Stimulated activated CD4-positive, alpha-beta T cell treated with anti-CD3 and anti-CD28 coated beads, Interleukin-2, amount 100 ng/mL, for 4 hours (primary cell): ENCODE measurements around the gene ACTG2.
"Not testable (repeated sequence)": the region's sequence is repeated elsewhere in the genome, so short reads cannot be mapped to it uniquely, and the experiment has no call there.

Experiments
- DNase-seq: peaks from one replicate; pipeline ENCODE4 v3.0.0-alpha.2; 2020; ENCODE audit warnings: low read depth

The ACTG2 gene

DNA sequence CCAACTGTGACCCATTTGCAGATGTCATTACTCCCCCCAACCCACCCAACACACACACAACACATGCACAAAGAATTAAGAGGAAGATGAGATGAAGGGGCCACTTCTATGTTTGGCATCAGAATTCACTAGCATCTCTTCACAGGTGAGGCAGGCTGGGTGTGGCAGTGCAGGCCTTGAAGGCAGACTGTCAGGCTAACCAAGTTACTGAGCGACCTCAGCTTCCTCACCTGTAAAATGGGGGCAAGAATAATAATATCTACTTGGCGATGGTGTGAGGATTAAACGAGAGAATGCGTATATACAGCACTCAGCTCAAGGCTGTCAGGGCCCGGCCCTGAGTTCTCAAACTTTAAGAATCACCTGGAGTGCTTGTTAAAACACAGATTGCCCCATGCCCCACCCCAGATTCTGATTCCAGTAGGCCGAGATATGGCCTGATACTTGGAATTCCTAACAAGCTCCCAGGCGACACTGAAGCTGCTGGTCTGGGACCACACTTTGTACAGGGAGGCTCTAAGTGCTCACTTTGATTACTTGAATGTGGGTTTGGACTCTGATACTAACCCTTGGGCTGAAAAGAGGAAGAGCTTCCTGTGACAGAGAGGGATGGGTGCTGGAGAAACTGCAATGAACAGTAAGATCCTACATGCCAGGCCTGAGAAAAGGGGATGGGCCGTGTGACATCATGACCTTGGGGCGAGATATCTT is 1.1 kb downstream of the ACTG2 start:
- DNase-seq, result no peak

DNA sequence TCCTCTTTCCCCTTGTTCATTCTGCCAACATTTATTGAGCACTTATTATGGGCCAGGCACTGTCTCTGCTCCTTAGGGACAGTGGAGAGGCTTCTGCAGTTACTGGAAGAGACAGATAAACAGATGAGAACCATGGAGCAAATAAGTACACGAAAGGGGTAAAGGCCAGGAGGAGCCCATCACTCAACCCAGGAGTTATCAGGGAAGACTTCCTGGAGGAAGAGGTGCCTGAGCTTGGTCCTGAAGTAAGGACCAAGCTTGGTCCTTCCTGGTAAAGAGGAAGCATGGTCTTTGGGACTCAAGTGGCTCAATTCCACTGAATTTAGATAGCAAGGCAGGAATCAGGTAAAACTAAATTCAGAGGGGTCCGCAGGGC is 1.7 kb downstream of the ACTG2 start:
- DNase-seq, result no peak

DNA sequence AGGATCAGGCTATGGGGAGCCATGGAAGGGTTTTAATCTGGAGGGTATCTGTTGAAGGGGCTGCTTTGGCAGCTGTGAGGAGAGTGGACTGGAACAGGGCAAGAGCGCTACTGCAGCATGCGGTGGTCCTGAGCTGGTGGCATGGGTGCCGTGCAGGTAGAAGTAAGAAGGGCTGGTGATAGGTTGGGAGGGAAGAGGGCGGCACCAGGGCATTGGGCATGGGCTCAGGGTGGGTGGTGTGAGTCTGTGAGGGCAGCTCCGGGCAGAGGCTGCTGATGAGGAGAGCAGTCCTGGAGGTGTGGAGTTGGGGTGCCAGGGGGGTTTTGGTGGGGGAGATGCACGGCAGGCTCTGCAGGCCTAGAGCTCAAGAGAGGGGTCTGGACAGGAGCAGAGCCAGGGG is 2.1 kb downstream of the ACTG2 start:
- no peak for DNase-seq

DNA sequence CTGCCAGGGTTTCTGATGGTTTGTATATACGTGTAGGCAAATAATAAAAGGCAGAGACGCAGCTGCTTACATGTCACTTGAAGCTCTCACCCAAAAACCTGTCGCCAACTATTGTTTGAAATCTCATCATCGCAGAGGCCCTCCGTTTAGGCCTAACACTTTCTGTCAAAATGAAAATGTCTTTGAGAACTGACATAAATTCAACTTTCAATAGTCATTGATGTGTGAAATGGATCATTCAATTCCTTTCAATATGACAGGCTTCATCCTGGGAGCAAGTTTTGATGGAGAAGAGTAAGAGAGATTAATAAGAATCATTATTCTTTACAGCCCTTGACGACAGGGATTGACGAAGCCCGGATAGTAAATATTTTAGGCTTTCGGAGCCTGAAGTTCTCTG is 2.7 kb downstream of the ACTG2 start:
- no peak for DNase-seq

DNA sequence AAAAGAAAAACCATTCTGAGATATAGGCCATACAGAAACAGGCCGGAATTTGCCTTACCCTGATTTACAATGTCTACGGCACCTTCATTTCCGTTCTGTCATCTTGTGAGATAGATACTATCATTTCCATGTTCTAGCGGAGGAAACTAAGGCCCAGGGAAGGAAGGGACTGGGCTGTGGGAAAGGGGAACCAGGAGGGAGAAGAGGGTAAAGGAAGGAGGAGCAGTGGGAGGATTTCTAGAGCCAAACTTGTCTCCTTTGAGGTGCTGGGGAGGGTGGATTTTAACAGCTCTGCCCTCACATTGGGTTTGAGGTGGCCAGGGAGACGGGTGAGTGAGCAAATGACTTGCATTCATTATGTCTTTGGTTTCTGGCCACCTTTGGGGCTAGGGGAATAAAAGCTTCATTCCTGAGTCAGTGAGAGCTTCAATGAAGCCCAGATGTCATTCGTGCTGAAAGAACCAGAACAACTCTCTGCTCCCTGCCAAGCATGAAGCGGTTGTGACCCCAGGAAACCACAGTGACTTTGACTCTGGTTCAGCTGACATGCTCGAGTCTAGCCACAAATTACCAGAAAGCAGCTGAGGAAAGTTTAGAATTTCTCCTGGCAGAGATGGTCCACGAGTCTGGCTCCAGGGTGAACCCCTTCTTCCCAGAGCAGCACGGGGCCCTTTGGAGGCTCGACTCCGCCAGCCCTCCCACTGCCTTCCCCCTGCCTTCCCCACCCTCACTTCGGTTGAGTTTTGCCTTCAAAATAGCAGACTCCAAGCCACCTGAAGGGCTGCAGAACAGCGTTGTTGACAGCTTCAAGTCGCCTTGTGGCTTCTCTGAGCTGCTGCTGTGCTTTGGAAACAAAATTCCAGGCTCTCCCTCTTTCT is 3.8 kb downstream of the ACTG2 start:
- DNase-seq, result no peak

DNA sequence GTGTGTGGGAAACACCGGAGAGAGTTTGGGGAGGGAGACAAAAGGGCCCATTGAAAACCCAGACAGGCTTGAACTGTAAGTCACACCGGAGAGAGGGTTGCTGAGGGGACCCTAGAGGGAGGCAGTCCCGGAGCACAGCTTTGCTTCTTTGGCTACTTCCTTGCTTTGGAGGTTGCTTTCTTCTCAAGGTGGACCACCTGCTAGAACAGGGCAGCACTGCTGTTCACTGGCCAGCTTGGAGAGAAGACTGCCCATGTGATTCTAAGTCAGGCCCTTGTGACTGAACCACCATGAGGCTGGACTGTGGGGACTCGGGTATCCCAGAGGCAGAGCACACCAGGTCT is 4.4 kb downstream of the ACTG2 start:
- DNase-seq, result no peak

DNA sequence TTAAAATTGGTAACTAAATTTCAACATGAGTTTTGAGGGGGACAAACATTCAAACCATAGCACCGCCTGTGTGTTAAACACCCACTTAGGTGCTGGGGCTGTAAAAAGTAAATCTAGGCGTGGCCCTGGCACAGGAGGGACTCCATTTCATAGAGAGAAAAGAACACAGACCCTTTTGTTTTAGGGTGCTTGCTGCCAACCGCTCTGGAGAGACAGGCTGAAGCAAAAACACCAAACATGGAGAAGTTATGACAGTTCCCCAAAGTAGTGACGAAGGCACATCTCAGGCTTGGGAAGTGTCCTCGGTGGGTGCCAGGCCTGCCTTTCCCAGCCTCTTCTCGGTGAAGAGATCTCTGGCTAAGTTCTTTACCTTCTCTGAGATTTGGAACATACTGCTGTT is 5.1 kb downstream of the ACTG2 start:
- no peak for DNase-seq

DNA sequence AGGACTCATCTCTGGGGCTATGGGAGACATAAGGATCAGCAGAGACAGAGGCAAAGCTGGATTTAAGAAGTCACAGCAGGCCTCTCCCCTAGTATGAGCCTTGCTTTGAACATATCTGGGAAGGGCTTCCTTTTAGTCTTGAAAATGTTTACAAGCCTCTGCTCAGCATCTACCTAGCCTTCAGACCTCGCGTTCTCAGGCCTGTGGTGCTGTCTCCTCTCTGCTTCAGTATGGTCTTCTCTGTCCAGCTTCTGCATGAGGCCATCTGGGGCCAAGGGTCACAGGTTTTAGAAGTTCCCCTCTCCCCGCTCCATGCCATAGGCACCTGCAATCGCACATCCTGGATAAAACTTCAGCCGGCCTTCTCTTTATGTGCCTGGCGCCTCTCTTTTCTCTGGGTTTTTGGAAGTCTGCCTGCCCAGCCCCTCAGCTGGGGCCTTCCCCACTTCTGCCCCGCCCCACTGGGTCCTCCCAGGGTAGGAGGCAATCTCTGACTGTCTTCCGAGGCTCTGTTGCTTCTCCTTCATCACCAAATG is 7.1 kb downstream of the ACTG2 start:
- DNase-seq, result no peak

DNA sequence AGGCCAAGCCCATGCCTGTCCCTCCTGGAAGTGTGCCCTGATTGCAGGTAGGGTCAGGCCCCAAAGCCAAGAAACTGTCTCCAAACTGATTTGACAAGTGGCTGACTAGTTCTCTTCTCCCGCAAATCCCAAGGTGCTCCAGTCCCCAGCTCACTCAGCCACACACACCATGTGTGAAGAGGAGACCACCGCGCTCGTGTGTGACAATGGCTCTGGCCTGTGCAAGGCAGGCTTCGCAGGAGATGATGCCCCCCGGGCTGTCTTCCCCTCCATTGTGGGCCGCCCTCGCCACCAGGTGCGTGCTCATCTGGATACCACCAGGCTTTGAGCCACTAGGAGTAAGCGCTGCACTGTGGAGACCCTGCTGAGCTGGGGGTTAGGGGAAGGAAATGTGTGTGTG is 8.3 kb downstream of the ACTG2 start:
- DNase-seq, result no peak

DNA sequence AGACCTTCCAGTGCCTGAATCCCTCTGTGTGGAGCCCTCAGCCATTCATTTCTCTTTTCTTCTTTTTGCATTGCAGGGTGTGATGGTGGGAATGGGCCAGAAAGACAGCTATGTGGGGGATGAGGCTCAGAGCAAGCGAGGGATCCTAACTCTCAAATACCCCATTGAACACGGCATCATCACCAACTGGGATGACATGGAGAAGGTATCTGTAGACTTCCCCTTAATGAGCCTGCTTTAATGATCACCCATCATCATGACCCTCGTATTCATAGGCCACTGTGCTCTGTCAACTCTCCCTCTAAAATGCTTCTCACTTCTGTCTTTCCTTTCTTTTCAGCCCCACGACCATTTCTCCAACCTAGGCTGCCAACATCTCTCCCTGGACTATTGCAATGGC is 9.5 kb downstream of the ACTG2 start:
- no peak for DNase-seq

DNA sequence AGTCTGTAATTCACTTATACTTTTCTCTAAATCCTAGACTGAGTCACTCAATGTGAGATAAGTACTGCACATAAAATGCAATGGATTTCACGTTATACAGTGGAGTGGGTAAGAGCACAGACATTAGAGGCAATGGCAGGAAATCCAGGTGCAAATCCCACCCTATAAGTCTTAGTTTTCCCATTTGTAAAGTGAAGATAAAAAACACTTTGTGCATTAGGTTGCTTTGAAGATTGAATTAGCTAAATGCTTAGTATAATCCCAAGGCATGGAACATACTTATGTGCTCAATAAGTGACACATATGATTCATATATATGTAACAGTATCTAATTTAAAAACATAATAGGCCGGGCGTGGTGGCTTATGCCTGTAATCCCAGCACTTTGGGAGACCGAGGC is 10.5 kb downstream of the ACTG2 start:
- DNase-seq, result no peak

DNA sequence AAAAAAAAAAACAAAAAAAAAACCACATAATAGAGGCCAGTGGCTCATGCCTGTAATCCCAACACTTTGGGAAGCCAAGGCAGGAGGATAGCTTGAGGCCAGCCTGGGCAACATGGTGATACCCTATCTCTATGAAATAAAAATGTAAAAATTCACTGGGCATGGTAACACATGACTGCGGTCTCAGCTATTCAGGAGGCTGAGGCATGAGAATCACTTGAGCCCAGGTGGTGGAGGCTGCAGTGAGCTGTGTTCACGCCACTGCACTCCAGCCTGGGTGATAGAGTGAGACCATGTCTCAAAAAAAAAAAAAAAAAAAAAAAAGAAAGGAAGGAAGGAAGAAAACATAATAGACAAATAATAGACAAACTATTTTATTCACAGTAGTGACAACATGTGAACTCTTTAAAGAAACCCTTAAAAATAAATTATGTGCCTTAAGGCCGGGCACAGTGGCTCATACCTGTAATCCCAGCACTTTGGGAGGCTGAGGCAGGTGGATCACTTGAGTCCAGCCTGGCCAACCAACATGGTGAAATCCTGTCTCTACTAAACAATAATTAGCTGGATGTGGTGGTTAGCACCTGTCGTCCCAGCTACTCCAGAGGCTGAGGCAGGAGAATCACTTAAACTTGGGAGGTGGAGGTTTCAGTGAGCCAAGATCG is 11.3 kb downstream of the ACTG2 start:
- DNase-seq, result not testable (repeated sequence)

DNA sequence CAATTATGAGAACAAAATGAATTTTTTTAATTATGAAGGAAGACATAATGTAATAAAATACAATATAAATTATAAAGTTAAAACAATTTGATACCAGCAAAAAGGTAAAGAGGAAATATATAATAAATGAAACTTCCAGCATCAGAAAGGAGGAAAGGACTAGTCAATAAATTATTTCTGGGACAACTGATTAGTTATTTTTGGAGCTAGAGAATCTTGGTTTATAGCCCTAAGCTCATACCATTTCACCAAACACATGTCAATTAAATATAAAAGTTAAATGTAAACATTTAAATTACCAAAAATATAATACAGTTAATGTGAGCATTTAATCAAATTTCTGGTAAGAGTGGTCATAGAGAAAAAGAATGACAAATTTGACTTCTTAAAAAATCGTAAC is 12.1 kb downstream of the ACTG2 start:
- DNase-seq, result no peak

DNA sequence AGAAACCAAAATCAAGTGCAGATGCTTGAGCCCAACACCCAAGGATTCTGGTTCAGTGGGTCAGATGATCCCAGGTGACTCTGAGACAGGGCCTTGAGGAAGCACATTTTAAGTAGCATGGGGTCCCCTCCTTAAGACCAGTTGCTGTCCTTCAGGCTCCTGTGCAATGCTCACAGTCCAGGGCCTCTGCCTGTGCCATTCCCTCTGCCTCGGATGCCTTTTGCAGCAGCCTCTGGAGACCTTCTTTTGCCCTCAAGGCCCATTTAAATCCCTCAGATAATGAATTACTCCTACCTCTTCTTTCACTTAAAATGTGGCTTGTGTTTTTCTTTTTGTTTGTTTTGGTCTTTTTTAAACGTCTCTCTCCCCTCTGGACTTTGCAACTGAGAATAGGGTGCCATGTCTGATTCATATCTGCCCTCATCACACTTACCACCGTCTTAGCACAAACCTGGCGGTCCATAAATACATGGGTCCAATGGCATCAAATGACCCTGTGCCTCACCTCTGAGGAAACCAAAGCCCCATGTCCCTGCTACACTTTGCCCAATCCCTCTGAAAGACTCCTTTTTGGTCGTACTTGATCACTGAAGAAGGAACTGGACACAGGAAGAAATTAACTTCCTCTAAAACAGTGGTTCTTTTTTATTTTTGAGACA is 14.2 kb downstream of the ACTG2 start:
- no peak for DNase-seq

DNA sequence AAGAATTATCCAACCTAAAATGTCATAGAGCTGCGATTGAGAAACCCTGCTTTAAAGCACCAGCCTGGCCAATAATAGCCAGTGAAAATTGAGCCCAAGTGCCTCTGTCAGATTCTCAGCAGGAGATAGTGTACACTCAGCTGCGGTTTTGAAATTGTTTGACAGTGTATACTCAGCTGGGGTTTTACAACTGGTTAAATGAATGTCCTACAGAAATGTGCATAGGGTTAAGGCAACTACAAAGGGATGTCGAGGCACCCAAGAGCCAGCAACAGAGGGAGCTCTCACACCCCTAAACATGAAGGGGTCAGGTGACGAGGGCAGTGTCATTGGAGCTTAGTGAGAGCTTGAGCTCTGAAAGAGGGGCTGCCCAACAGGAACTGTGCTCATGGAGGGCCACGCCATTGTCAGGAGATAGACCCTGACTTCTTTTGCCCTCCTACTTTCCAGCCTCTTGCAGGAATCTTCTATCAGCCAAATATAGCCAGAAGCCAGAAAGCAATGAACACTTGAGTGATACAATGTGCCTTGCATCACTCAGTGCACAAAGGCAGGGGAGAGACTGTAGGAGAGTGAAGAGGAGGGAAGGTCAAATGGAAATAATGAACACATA is 15.1 kb downstream of the ACTG2 start:
- DNase-seq, result peak; percentile 44

DNA sequence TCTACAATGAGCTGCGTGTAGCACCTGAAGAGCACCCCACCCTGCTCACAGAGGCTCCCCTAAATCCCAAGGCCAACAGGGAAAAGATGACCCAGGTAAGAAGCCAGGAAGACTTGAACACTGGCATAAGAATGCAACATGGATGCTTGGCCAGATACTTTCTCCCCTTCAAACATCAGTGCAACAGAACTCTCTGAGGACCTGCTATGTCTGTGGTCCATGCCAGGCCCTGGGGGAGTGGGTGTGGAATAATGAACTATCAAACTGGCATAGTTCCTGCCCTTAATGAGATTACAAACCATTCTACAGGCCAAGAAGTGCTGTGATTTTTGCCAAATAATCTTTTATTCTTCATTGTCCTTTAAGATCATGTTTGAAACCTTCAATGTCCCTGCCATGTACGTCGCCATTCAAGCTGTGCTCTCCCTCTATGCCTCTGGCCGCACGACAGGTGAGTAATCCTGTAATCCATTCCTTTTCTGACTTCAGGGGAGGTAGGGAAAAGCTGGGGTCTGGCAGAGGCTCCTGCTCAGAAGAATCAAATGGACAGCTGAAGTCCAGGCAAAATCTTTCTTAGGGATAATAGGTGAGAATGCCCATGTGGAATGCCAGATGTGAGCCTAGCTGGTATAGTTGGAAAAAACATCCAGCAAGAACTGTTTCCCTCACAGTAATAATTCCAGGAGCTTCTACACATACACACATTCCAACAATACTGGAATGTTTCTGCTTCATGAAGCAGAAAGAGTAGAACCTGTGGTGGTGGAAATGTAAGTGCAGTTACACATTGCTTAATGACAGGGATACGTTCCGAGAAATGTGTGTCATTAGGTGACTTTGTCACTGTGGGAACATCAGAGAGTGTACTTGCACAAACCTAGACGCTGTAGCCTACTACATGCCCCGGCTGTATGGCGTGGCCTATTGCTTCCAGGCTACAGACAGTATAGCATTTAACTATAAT is 16.2 kb downstream of the ACTG2 start:
- DNase-seq, result no peak

DNA sequence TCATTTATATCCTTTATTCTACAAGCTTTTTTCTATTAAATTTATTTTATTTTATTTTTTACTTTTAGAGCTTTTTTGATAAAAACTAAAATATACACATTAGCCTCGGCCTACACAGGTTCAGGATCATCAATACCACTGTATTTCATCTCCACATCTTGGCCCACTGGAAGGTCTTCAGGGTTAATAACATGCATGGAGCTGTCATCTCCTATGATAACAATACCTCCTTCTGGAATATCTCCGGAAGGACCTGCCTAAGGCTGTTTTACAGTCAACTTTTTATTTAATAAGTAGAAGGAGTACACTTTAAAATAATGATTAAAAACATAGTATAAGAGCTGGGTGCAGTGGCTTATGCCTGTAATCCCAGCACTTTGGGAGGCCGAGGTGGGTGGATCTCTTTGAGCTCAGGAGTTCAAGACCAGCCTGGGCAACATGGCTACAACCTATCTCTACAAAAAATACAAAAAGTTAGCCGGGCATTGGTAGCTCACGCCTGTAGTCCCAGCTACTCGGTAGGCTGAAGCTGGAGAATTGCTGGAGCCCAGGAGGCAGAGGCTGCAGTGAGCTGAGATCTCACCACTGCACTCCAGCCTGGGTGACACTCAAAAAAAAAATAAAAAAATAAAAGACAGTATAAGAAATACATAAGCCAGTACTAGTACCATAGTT is 18.2 kb downstream of the ACTG2 start:
- no peak for DNase-seq

DNA sequence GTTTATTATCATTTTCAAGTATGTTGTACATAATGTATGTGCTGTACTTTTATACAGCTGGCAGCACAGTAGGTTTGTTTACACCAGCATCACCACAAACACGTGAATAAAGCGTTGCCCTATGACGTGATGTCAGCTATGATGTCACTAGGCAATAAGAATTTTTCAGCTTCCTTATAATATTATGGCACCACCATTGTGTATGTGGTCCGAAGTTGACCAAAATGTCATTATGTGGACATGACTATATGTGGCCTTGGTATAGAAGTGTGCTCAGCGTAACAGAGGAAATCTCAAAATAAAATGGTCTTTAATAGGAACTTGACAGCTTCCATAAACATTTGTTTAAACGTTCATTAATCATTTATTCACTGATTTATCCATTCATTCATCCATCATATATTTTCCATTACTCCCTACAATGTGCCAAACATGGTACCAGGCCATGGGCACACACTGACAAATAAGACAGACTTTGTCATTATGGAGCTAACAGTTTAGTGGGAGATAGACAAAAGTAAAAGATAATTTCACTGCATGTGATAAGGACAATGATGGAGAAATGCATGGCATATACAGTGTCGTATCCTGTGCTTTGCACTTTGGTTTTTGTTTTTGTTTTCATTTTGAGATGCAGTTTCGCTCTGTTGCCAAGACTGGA is 18.9 kb downstream of the ACTG2 start:
- no peak for DNase-seq

DNA sequence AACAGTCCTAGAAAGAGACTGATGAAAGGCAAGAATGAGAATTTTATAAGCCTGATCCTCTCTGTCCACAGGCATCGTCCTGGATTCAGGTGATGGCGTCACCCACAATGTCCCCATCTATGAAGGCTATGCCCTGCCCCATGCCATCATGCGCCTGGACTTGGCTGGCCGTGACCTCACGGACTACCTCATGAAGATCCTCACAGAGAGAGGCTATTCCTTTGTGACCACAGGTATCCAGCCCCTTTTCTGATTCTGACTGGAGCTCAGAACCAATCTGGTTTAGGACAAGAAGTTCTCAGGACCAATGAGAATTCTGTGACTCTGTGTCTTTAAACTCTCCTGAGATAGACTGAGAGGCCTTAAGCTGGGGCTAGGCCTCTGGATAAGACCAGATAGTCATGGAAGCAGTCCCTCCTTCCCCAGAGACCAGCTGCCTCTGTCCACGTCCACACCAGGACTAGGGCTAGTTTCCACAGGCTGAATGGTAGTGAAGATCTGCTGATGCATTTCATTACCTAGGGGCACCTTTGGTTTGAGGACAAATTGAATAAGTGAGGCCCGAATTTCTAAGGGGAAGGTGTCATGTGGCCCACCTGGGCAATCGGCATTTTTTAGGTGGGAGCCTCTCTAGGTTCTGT is 20.7 kb downstream of the ACTG2 start:
- DNase-seq, result no peak
